Umbilical cord (tissue), 2 donors: ENCODE results near the gene CCDC85A. TPM values are rescaled to one million over a fixed set of nuclear protein-coding genes. Genes with fewer than 3 reads are reported as not detected.

Source experiments
- DNase-seq: peaks from one replicate; pipeline ENCODE4 v3.0.0-alpha.2; 2015; ENCODE audit warnings: low spot score
- total RNA-seq: library from RNA; depleted of rRNA; stranded (reverse); fragments of >200 nt; gene quantifications from one replicate; pipeline ENCODE4 v1.2.3, GENCODE V29; 2014; ENCODE audit warnings: low replicate concordance; ENCODE audit not compliant: insufficient read depth

Gene CCDC85A
- total RNA-seq, 1 donor from 2014 or later: 8.4 TPM

DNA sequence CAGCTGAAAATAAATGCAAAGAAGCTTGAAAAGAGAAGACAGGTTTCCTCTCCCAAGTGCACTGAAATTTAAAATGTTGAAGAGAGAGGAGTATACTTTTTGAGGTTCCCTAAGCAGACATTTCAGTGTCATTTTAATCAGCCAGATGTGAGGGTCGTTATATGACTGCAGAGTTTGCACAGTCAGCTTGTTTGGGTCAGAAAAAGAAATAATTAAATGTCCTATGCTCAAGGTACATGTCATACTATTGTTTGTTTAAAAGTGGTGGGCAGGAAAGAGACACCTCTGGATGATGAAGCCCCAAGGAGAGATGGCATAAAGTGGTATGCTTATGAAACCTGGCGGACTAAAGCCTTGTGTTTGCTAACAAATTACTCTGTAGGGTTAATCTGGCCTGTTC lies 55.2 kb downstream of the CCDC85A start:
- no peak for DNase-seq

DNA sequence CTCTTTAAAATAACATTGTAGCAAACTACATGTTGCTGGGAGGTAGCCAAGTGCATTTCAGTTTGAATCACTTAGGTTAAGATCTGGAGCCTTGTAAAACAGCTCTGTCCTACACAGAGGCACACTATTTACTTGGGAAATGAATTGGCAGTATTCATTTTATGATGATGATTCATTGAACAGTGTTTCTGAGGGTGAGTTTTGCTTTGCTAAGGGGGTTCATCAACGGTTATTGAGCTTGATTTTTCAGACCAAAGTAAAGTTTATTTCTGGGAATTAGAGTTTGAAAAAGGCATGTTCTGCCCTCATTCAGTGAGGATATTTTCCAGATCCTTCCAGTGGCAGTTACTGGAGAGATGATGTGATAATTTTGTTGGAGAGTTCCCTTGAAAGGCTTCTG lies 55.6 kb downstream of the CCDC85A start:
- peak; percentile 5 for DNase-seq

DNA sequence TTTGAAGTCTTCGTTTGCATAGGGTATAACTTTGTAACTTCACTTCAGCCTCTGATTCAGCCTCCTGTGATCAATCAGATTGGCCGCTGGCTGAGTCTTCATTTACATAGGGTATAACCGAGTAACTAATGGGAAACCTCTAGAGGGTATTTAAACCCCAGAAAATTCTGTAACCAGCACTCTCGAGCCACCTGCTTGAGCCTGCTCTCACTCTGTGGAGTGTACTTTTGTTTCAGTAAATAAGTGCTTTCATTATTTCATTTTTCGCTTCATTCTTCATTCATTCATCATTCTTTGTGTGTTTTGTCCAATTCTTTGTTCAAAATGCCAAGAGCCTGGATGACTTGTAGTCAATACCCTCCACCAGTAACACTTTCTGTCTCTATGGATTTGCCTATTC lies 56.4 kb downstream of the CCDC85A start:
- DNase-seq: no peak

DNA sequence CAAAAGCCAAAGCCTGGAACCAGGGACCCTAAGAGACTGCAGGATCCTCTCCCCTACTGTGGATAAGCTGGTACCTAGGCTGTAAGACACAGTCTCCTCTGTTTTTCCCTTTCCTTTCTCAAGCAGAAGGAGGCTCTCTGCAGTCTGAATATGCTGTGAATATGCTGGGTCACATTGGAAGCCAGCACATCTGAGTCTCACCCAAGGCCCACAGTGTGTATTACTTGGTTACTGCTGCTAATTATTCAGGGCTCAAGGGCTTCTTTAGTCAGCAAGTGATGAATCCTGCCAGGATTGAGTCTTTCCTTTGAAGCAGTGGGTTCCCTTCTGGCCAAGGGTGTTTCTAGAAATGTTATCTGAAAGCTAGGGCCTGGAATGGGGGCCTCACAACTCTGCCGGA lies 60.7 kb downstream of the CCDC85A start:
- no peak for DNase-seq

DNA sequence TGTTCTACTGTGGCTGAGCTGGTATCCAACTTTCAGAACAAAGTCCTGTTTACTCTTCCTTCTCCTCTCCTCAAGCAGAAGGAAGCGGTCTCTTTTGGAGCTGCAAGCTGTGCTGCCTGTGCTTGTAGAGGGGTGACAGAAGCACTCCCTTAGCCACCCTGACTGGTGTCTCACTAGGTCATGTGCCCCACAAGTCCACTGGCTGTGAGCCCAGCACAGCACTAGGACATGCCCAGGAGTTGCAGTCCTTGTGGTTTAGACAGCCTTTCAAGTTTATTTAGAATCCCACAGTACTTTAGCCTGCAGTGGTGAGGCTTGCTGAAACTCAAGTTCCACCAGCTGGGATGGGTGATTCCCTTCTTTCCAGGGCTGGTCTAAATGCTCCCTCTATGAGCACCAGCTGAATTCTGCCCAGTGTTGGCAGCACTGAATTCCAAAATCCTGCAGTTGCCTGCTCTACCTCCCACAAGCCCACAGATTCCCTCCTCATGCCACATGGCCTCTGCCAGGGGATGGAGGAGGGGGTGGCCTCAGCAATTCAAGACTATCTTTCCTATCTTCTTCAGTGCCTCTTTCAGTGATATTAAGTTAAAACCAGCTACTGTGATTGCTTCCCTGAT lies 61.2 kb downstream of the CCDC85A start:
- DNase-seq: no peak

DNA sequence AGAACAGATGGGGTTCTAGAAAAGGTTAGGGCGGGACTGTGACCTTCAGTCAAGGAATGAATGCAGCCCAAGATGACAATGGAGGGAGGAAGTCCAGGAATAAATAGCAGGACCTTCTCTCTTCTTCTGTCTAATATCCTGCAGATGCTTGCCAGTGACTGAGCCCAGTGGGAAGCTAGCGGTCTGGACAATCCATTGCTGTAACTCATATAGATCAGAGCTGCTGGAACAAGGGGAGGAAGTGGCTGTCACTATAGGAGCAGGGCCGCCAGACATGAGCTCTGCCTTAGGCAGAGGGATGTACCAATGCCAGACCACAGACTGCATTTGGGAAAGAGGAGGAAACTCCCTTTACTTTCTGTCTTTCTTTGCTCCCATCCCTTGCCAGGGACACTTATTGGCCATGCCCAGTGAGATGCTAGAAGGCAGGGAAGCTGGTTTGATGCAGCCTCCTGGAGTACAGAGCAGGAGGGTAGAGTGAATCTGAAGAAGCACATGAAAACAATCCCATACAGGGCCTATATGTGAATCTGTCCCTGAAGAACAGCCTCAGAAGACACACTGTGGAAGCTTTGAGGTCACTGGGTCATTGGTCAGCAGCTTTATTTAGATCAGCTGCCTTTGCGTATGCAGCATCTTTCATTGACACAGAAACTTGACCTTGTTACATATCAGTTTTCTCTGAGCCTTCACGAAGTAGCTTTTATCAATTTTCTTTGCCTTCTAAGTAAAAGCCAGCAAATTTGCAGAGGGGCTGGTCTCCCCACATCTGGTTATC lies 65.4 kb downstream of the CCDC85A start:
- DNase-seq: no peak

DNA sequence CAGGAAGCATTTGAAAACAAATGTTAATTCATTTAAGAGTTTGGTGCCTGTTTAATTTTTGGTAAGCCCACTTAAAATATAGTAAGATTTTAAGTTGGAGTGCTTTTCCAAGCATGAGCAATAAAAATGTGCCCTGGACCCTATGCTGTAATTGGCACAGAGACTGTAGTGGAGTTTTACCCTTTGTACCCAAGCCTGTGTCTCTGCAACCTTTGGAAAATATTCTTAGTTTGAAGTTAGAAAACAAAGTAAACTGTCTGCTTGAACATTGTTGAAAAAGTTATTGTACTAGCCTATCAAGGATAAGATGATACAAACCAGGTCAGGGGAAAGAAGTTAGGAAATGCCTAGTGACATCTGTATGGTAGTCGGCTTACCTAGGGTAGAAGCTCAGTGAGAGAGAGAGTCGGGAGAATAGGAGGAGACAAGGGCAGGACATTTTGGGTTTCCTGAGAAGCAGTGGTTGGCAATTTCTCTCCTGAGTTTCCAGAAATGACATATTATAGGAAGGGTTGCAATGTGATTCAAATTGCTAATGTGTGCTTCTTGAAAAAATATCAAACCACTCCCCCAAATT lies 66.5 kb downstream of the CCDC85A start:
- no peak for DNase-seq

DNA sequence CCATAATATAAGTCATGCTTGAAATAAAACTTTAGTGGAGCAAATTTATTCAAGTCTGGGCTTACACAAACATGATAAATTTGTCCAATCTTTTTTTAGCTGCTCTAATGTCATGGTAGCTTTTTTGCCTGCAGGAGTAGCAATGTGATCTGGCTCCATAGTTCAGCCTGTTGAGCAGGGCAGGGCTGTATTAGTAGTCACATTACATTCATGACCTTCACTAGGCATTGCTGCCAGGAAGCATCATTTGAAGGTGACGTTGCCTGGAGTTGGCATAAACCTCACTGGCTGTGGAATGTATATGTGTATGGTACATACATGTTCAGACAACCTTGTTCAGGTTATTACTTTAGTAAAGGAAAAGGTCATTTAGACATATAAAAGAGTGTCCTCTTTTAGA lies 76.6 kb downstream of the CCDC85A start:
- DNase-seq: no peak

DNA sequence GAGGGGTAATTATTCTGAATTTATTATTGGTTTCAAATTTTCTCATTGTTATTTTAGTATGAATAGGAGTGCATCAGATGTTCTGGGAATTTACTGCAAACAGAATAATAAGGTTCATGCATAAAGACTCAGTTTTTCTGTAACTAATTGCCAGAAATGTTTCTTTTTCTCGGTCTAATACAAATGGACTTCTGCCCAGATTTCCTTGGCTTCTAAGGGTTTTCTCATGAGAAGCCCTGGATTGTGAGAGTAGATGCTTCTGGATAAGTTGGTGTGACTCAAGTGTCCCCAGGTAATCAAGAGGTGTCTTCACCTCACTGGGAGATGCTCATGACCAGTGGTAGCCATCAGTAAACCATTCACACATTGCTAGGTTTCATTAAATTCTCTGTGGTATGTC lies 78.5 kb downstream of the CCDC85A start:
- no peak for DNase-seq

DNA sequence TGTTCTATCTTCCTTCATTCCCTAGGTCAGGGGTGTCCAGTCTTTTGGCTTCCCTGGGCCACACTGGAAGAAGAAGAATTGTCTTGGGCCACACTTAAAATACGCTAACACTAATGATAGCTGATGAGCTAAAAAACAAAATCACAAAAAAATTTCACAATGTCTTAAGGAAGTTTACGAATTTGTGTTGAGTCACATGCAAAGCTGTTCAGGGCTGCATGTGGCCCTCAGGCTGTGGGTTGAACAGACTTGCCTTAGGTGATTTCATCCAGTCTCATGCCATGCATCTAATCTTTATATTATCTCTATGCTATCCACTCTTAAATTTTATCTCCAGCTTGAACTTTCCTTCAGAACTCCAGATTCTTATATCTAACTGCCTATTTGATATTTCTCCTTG lies 80.1 kb downstream of the CCDC85A start:
- DNase-seq: no peak

DNA sequence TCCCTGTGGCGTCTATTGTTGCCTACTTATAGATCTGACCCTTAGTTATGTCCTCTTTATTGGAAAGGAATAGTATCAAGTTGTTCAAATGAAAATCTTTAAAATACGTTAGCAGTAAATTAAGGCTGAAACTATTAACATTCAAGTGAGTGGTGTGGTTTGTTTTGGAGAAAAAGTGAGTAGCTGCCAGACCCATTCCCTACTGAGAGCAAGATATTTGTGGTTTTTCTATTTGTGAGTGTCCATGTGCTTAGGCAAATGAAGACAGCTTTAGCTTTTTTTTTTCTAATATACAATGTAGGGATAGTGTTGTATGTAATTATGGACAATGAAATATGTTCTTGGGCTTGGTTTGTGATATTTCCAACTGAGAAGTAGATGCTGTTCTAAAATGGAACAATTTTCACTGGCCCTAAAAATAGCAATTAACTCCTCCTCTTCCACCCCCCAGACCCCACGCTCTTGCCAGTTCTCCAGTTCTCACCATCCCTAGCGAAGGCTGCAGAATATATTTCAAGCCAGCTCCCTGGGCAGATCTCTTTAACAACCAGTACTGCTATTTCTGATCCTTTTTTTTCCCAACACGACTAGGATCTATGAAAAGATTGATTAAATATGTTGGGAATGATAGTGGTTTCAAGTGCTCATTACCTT lies 83.1 kb downstream of the CCDC85A start:
- DNase-seq: no peak

DNA sequence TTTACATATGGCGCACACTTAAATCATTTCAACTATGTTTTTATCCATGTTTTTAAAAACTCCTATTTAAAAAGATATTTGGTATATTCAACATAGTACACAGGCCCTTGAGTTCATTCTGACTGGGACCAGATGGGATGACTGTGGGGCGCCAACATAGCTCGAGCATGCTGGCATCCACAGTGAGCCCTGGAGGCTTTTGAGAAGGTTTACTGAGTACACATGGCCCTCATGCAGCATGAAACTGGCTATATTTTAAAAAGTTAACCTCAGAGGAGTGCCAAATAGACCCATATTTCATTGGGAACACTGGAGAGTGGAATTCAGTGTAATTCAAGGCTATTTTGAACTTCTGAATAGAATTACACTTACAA lies 83.6 kb downstream of the CCDC85A start:
- DNase-seq: no peak

DNA sequence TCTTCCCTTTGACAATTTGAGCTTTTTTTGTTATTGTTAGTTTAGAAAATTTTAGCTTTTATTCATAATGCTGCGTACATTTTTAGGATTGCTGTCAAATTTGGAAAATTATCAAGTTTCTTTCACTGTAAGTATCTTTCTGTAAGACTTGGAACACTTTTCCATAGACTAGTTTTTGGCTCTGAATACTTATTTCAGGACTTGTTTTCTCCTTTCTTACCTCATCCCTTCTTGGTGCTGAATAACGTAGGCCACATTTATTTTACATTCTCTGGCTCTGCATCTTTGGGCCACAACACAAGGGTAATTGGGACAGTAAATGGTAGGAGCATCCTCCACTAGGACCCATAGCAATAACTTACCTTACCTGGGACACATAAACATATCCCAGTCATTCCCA lies 85.1 kb downstream of the CCDC85A start:
- no peak for DNase-seq

DNA sequence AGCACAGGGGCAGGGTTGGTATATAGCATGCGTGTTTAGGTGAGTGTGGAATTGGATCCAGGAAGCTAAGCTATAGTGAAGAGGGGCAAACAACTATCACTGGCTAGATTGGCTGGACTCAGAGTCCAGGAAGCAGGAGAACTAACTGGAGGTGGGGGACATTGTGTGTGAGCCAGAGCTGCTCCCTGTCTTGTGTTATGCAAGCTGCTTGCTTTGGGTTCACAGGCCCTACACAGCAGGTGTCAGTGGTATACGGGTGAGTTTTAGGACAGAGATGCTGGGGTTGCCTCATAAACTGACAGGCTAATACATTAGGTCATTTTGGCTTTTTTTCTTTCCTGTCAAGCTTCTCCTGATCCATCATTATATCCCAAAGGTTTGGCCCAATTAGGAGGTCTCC lies 87.5 kb downstream of the CCDC85A start:
- DNase-seq: no peak

DNA sequence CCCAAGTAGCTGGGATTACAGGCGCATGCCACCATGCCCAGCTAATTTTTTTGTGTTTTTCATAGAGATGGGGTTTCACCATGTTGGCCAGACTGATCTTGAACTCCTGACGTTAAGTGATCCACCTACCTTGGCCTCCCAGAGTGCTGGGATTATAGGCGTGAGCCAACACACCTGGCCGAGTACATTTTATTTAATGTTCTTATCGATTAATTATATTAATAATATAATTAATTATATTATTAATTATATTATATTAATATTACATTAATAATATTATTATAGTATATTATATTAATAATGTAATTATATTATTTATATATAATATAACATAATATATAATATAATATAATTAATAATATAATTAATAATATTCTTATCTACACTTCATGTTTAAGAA lies 101.4 kb downstream of the CCDC85A start:
- no peak for DNase-seq

DNA sequence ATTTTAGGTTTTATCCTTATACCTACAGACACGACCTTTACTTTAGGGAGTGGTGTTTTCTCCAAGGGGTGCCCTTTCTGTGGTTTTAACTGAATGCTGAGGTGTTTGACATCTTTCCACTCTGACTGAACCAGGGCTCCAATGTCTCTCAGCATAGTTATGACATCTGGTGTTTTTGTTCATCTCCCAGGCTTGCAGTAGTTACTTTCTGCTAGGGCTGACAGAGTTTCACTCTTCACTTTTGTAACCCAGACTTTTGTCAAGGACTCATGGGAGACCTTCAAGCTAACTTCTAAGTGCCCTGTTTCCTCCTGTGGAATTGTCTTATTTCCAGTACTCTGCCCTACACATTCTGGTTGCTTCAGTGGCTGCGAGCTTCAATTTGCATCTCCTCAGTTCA lies 103.1 kb downstream of the CCDC85A start:
- DNase-seq: no peak

DNA sequence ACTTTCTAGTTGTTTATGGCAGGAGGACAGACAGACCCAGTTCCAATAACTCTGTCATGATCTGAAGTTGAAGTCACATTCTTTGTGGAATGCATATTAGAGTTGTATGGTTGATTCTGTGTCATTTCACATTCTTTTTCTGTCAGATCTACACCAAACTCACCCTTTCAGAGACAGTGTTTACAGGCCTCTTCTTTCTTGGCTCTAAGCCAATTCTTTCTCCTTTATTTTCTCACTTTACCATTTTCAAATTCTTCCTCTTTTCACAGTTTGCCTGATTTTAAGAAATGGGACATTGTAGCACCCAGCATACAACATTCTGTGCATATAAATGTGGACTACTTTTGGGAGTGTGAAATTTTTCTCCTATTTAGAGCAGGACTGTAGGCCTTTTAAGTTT lies 103.7 kb downstream of the CCDC85A start:
- DNase-seq: peak; percentile 5

DNA sequence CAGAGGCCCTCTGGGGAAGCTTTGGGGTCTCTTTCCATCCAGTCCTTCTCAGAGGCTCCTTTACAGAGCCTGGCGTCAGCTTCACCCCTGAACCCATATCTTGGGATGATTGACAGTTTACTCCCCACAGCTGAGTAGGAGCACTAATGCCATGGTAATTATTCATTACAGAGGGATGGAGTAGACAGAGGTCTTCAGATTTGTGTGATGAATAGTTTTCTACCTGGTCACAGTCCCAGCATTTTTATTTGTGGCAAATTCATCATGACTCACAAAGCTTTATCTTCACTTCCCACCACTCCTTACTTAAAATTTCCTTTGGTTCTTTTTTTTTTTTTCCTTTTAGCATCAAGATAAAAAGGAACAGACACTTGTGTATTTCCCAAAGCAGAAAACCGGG lies 104.2 kb downstream of the CCDC85A start:
- no peak for DNase-seq

DNA sequence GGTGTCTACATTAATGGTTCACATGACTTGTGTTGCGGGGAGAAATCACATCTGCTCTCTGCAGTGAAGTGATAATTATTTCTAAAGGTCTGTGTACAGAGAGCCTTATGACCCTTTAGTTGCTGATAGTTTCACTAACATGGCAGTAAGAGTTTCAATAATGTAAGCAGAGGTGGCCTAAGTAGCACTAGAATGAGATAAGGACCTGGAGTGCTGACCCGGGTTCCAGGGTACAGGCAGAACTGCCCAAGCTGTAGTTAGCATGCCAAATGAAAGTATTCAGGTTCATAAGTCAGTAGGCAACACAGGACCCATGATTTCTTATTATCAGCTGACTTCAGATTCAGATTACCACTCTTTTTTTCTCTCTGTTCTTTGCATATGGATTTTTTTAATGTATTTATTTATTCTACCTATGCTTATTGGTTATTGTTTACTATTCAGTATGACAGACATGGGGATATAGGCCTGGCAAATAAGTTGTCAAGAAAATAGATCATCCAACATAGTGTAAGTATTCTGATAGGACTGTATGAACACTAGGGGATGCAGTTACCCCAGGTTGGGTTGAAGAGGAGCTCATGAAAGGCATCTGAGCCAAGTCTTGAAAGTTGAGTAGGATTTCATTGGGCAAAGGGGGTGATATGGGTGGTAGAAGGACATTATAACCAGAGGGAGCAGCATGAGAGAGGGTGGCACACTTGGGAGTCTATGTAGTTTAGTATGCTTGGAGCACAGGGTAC lies 105.2 kb downstream of the CCDC85A start:
- no peak for DNase-seq

DNA sequence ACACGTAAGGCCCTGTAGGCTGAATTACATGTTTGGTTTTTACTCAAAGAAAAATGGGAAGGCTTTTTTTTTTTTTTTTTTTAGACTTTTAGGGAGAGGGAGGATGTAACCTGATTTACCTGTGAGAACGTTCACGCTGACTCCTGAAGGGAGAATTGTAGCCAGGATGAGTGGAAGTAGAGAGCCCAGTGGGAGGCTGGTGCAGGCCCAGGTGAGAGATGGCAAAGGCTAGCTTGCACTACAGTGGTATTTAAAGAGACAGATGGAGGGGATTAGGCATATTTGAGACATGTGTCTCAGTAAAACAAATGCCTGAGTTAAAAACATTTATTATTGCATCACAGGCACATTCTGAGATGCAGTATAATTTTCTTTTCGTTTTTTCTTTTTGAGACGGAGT lies 107.9 kb downstream of the CCDC85A start:
- no peak for DNase-seq

DNA sequence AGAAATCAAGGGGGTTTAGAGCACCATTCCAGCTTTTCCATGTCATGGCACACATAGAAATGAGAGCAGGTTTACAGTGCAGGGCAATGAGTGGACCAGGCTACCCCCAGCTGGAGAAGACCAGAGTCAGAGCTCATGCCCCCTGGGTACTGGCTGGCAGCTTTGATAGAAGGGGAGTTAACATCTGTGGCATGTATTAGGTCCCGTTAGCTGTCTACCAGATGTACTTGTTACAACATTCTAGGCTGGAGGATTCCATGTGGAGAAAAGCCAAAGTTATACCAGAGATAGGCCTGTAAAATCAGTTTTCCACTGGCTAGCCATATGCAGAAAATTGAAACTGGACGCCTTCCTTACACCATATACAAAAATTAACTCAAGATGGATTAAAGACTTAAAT lies 109.2 kb downstream of the CCDC85A start:
- DNase-seq: no peak

DNA sequence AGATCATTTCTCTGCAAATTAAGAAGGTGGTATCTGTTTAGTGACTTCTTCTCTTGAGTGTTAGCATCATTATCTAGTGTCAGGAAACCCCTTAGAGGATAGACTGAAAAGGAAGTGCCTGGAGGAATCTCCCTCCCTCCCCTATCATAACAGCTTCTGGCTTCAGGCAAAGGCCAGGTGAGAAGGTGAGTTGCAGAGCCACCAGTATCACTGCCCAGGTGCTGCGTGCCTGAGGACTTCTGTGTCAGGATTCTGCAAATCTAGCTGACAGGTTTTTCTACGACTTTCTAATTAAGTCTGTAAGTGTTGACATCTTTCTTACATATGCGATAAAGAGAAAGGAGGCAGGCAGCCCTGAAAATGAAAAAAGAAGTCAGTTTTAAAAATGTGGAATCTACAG lies 111.9 kb downstream of the CCDC85A start:
- DNase-seq: no peak
